ENCODE results near the gene PIEZO2.

GRCh38 chr18:10919851-10920250 is 229.5 kb downstream of the PIEZO2 start:
- no peak for TF ChIP-seq CTCF (IDR thresholded peaks at IDR 0.05; ENCODE audit: poor library complexity, severe bottlenecking)
- no peak for TF ChIP-seq TAF1 (IDR thresholded peaks at IDR 0.05; ENCODE audit: low read depth)
- TF ChIP-seq EZH2 (IDR thresholded peaks at IDR 0.05; ENCODE audit: borderline replicate concordance, insufficient read depth, low read length, poor library complexity, severe bottlenecking): no peak
- TF ChIP-seq SMC3 (conservative IDR thresholded peaks at IDR 0.05; ENCODE audit: poor library complexity): no peak
- no peak for TF ChIP-seq RAD21 (conservative IDR thresholded peaks at IDR 0.05)
- no peak for TF ChIP-seq MXI1 (conservative IDR thresholded peaks at IDR 0.05; ENCODE audit: poor library complexity, severe bottlenecking)
- TF ChIP-seq EP300 (conservative IDR thresholded peaks at IDR 0.05; ENCODE audit: poor library complexity, severe bottlenecking): no peak
